Uterus (tissue), 4 donors: ENCODE data around the gene CDADC1. TPM values are rescaled to one million over a fixed set of nuclear protein-coding genes. Genes with fewer than 3 reads are reported as not detected.

Experiments used
- DNase-seq, 2 donors: peaks; one replicate each; pipeline ENCODE4 v3.0.0-alpha.2; 2019 to 2020
- H3K27ac ChIP-seq, 2 donors: fragments of 200-600 bp; sonication (generic); 1 replicate in 1 of 2; 2 replicates in 1 of 2; pipeline ENCODE4 v1.5.1; 2016 to 2018
- H3K27me3 ChIP-seq, 2 donors: fragments of 200-600 bp; sonication (generic); one replicate each; pipeline ENCODE4 v1.5.1; 2018 to 2019; ENCODE audit warnings: control low read depth in 1 of 2
- H3K36me3 ChIP-seq, 2 donors: fragments of 200-600 bp; sonication (generic); one replicate each; pipeline ENCODE4 v1.5.1; 2019; ENCODE audit warnings: control low read depth in 1 of 2
- H3K4me1 ChIP-seq, 2 donors: fragments of 200-600 bp; sonication (generic); one replicate each; pipeline ENCODE4 v1.5.1; 2018 to 2019; ENCODE audit warnings: control low read depth in 1 of 2
- H3K4me3 ChIP-seq, 2 donors: fragments of 200-600 bp; sonication (generic); 1 replicate in 1 of 2; 2 replicates in 1 of 2; pipeline ENCODE4 v1.5.1; 2018 to 2019; ENCODE audit warnings: mild to moderate bottlenecking in 1 of 2
- H3K9me3 ChIP-seq, 2 donors: fragments of 200-600 bp; sonication (generic); one replicate each; pipeline ENCODE4 v1.5.1; 2019; ENCODE audit warnings: control low read depth in 1 of 2
- CTCF ChIP-seq, 4 experiments: fragments of 200-600 bp in 2 of 4; fragments of 450-650 bp in 2 of 4; sonication (generic) in 2 of 4; IDR thresholded peaks; one replicate each; pipeline ENCODE4 v1.5.1; 2016 to 2019; ENCODE audit warnings: antibody characterized with exemption in 4 of 4, mild to moderate bottlenecking in 2 of 4, moderate library complexity in 1 of 4
- POLR2A ChIP-seq, 2 donors: fragments of 450-650 bp; IDR thresholded peaks; one replicate each; pipeline ENCODE4 v1.6.1; 2016; ENCODE audit warnings: antibody characterized with exemption in 2 of 2, mild to moderate bottlenecking in 1 of 2, moderate library complexity in 1 of 2
- intact Hi-C: fragments of 100-400 bp; cut with DNase I; formaldehyde crosslinking; loops from one replicate; pipeline ENCODE4 v1.15.1; 2023; ENCODE audit warnings: low total_unique reads
- total RNA-seq, 4 donors: library from RNA; depleted of rRNA in 3 of 4; stranded (reverse); fragments of >200 nt in 3 of 4; gene quantifications; one replicate each; pipeline versions ENCODE4 v1.1.0 to v1.2.4, GENCODE V29; 2014 to 2023
- donor health status: DM: yes; HTN: yes; CAD: no.

CDADC1 gene
- total RNA-seq, 4 donors from 2014 or later, result 1.8 to 76.5 (median 10.9) TPM

GRCh38 chr13:49218493-49219051, 29.2 kb upstream of the CDADC1 start:
- no peak overlapping the region for H3K4me3 ChIP-seq
- intact Hi-C loops, result no loop called here
- no peak overlapping the region for H3K27ac ChIP-seq
- H3K36me3 ChIP-seq, result no peaks in the 10 kb centered on the region
- H3K9me3 ChIP-seq, result no peaks in the 10 kb centered on the region
- peaks cover 0 to 14% of the 10 kb centered on the region in 2 donors for H3K4me1 ChIP-seq
- DNase-seq, result no peak
- TF ChIP-seq POLR2A (IDR thresholded peaks at IDR 0.05), result no peak
- TF ChIP-seq CTCF (IDR thresholded peaks at IDR 0.05), result no peak
- peaks cover 16 to 18% of the 10 kb centered on the region in 2 donors for H3K27me3 ChIP-seq

- intact Hi-C loops, result no loop called here
- Histone ChIP-seq H3K36me3 (no peaks in the 10 kb centered on the region), H3K4me3 (peak overlapping the region in 1 of 2 donors; percentile 32), H3K27me3 (peaks cover 16 to 18% of the 10 kb centered on the region in 2 donors), H3K27ac (no peak overlapping the region), H3K9me3 (no peaks in the 10 kb centered on the region), H3K4me1 (peaks cover 0 to 14% of the 10 kb centered on the region in 2 donors)
- no peak for TF ChIP-seq POLR2A (IDR thresholded peaks at IDR 0.05)
- TF ChIP-seq CTCF (IDR thresholded peaks at IDR 0.05), result no peak
- DNase-seq, result no peak
These were observed 28.1 kb upstream of the CDADC1 start for GRCh38 chr13:49219647-49220035.

- H3K27me3 ChIP-seq, result peaks cover 16 to 18% of the 10 kb centered on the region in 2 donors
- H3K9me3 ChIP-seq, result no peaks in the 10 kb centered on the region
- H3K27ac ChIP-seq, result no peak within 1 kb of the TSS
- H3K36me3 ChIP-seq, result no peaks in the 10 kb centered on the region
- intact Hi-C loops, result no loop called here
- TF ChIP-seq POLR2A (IDR thresholded peaks at IDR 0.05) (no peak), CTCF (IDR thresholded peaks at IDR 0.05) (peak in 1 of 4 experiments; percentile 6)
- DNase-seq, result no peak
- peak within 1 kb of the TSS in 1 of 2 donors; percentile 32 for H3K4me3 ChIP-seq
- H3K4me1 ChIP-seq, result peaks cover 0 to 14% of the 10 kb centered on the region in 2 donors
These were observed 27.5 kb upstream of the CDADC1 start, which contains the start of gene MLNR for GRCh38 chr13:49220036-49220855. MLNR (plus strand) TSS chr13:49220338; CDS start chr13:49220338, 0 bp downstream.

- no peak overlapping the region for H3K27ac ChIP-seq
- no peaks in the 10 kb centered on the region for H3K9me3 ChIP-seq
- H3K4me3 ChIP-seq, result peak overlapping the region in 1 of 2 donors; percentile 32
- H3K36me3 ChIP-seq, result no peaks in the 10 kb centered on the region
- H3K27me3 ChIP-seq, result peaks cover 16 to 18% of the 10 kb centered on the region in 2 donors
- intact Hi-C loops, result no loop called here
- no peak for DNase-seq
- TF ChIP-seq POLR2A (IDR thresholded peaks at IDR 0.05) (no peak), CTCF (IDR thresholded peaks at IDR 0.05) (no peak)
- peaks cover 0 to 14% of the 10 kb centered on the region in 2 donors for H3K4me1 ChIP-seq
These were observed 26.7 kb upstream of the CDADC1 start for GRCh38 chr13:49220856-49221589.
